Stimulated activated CD4-positive, alpha-beta T cell treated with anti-CD3 and anti-CD28 coated beads, Interleukin-4, amount 100 ng/mL, for 48 hours (primary cell): ENCODE results near the gene HDAC11.
"Not testable (repeated sequence)": the region's sequence is repeated elsewhere in the genome, so short reads cannot be mapped to it uniquely, and the experiment has no call there.

Source experiments
- DNase-seq, 2 donors: peaks; one replicate each; pipeline ENCODE4 v3.0.0-alpha.2; 2020; ENCODE audit warnings: low read depth in 2 of 2

The HDAC11 gene, protein sequence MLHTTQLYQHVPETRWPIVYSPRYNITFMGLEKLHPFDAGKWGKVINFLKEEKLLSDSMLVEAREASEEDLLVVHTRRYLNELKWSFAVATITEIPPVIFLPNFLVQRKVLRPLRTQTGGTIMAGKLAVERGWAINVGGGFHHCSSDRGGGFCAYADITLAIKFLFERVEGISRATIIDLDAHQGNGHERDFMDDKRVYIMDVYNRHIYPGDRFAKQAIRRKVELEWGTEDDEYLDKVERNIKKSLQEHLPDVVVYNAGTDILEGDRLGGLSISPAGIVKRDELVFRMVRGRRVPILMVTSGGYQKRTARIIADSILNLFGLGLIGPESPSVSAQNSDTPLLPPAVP

GRCh38 chr3:13479582-13480339 is at the start of gene HDAC11:
Gene HDAC11 (plus strand): TSS chr3:13480306. CDS start chr3:13480348, 42 bp downstream.
- DNase-seq = peak; percentile 95 to 98

DNA sequence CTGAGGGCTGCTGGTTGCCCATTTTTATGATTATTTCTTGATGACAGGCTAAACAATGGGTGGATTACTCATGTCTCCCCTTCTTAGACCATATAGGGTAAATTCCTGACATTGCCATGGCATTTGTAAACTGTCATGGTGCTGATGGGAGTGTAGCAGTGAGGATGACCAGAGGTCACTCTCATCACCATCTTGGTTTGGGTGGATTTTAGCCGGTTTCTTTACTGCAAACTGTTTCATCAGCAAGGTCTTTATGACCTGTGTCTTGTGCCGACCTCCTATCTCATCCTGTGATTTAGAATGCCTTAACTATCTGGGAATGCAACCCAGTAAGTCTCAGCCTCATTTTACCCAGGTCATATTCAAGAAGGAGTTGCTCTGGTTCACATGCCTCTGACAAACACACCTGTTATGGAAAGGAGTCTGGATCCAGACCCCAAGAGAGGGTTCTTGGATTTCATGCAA is 49.7 kb upstream of the HDAC11 start:
- DNase-seq = not testable (repeated sequence)

DNA sequence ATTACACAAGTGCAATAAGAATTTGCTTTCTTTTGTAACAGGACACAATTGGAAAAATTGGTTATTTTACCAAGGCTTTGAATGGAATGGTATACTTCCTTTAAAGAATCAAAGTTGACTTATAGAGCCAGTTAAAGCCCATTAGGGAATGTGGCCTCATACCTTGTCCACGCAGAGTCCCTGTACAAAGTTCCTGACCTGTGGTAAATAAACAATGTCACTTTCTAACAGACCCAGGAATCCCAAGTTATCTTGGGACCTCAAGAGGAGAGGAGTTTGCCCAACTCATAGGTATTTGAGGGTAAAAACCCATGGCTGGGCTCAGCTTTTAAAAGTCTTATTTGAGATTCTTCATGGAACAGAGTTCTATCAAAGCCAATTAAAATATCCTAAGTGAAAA is 48.0 kb upstream of the HDAC11 start:
- no peak for DNase-seq

GRCh38 chr3:13433912-13434311 is 46.2 kb upstream of the HDAC11 start:
- no peak for DNase-seq

DNA sequence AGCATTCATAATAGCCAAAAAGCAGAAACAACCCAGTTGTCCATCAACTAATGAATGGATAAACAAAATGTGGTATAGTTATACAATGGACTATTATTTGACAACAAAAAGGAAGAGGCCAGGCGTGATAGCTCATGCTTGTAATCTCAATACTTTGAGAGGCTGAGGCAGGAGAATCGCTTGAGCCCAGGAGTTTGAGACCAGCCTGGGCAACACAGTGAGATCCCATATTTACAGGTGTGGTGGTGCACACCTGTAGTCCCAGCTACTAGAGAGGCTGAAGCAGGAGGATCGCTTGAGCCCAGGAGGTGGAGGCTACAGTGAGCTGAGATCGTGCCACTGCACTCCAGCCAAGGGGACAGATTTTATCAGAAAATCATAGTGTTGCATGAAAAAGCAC is 43.9 kb upstream of the HDAC11 start:
- not testable (repeated sequence) for DNase-seq

- DNase-seq = no peak
Measured at GRCh38 chr3:13440204-13440817, 39.8 kb upstream of the HDAC11 start.

DNA sequence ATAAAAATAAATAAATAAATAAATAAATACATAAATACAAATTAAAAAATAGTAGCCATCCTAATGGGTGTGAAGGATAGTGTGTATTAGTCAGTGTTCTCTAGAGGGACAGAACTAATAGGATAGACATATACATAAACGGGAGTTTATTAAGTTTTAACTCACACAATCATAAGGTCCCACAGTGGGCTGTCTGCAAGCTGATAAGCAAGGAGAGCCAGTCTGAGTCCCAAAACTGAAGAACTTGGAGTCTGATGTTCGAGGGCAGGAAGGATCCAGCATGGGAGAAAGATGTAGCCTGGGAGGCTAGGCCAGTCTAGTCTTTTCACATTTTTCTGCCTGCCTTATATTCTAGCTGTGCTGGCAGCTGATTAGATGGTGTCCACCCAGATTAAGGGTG is 37.2 kb upstream of the HDAC11 start:
- not testable (repeated sequence) for DNase-seq

GRCh38 chr3:13451301-13451673 is 28.8 kb upstream of the HDAC11 start:
- DNase-seq = peak in 1 of 2 donors; percentile 16

DNA sequence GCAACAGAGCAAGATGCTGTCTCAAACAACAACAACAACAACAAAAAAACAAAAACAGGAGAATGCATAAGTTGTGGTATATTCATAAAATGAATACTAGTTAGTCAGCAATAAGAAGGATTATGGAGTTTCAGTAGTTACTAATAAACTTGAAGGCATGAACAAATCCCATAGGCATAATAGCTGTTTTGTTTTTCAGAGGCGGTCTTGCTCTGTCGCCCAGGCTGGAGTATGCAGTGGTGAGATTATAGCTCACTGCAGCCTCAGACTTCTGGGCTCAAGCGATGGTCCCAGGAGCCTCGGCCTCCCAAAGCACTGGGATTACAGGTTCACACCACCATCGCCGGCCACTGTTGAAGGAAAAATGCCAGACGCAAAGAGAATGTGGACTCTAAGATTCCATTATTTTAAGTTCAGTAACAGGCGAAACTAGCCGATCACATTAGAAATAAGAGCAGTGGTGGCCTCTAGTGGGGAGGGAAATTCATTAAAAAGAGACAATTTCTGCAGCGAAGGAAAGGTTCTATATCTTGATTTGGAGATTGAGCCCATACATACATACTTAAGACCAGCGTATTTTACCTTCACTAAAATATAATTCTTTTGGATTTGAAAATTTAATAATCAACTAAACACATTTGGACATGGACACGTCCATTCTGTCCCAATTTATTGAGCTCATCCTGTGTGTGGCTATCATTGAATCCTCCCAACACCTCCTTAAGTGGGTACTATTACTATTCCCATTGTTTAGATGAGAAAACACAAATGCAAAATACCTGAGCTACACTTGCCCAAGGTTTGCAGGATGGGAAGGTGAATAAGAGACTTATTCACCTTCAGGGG is 27.4 kb upstream of the HDAC11 start:
- DNase-seq = peak; percentile 5 to 29

- DNase-seq = no peak
Measured at GRCh38 chr3:13455644-13456043, 24.5 kb upstream of the HDAC11 start.

- no peak for DNase-seq
Measured at GRCh38 chr3:13457593-13457992, 22.5 kb upstream of the HDAC11 start.

GRCh38 chr3:13459605-13460340 is 20.3 kb upstream of the HDAC11 start:
- no peak for DNase-seq

GRCh38 chr3:13460341-13460736 is 19.8 kb upstream of the HDAC11 start:
- no peak for DNase-seq

DNA sequence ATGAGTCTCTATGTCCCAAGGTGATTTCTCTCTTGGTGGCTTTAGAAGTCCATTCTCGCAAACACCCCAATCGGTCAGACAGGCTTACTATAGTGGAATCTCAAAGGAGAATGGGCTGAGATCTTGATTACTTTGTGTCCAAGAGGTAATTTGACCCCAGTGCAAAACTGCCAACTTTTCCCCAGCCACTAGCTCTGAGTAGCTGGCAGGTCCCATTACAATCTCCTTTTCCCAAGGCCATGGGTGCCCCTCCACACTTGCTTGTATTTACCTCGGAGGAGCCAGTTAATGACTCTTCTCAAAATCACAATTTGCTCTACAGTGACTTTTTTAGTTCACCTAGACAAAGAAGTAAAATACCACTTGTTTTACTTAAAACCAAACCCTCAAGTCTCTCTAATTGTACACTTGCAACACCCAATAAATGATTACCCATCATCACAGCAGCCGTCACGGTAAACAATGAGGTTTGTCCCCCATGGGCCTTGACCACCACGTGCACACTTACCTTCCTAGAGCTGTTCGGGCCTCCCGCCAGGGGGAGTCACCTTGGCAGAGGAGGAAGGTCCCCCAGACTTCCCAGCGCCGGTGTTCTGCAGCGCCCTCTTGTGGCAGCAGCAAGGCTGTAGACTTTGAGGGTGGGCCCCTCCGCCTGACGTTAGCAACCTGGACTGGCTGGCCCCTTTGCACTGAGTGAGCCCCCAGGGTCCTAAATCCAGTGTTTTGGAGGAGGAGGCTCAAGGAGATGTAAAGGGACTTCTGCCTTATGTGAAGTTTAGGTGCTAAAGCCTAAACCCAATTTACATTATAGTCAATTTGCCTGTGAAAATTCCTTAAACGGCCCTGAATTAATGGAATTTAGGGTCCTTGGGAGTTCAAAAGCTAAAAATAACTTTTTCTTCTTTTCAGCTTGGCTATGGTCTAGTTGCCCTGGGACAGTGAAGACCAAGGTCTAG is 18.7 kb upstream of the HDAC11 start:
- DNase-seq = peak; percentile 73 to 83

DNA sequence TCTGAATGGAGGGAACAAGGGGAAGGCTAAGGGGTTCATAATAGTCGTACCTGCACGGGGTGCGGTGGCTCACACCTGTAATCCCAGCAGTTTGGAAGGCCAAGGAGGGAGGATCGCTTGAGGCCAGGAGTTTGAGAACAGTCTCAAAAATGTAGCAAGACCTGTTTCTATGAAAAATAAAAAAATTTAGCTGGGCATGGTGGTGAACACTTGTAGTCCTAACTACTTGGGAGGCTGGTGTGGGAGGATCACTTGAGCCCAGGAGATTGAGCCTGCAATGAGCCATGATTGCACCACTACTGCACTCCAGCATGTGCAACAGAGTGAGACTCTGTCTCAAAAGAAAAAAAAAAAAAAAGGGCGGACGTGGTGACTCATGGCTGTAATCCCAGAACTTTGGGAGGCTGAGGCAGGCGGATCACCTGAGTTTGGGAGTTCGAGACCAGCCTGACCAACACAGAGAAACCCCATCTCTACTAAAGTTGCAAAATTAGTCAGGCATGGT is 17.9 kb upstream of the HDAC11 start:
- no peak for DNase-seq

DNA sequence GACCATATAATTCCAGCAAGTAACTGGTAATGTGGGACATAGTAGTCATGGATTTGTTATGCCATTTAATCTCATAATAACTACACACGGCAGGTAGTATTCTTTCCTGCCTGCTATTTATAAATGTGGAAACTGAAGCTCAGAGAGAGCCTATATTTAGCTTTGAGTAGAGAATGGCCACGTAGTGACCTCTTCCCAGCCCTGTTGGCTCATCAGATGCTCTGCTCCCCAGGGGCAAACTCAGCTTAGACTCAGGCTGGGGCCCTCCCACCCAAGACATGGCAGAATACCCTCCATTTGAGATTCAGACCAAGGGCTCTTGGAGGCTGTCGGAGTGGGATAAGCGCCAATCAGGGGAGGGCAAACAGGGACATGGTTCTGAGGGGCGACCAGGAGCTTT is 17.3 kb upstream of the HDAC11 start:
- DNase-seq = no peak

DNA sequence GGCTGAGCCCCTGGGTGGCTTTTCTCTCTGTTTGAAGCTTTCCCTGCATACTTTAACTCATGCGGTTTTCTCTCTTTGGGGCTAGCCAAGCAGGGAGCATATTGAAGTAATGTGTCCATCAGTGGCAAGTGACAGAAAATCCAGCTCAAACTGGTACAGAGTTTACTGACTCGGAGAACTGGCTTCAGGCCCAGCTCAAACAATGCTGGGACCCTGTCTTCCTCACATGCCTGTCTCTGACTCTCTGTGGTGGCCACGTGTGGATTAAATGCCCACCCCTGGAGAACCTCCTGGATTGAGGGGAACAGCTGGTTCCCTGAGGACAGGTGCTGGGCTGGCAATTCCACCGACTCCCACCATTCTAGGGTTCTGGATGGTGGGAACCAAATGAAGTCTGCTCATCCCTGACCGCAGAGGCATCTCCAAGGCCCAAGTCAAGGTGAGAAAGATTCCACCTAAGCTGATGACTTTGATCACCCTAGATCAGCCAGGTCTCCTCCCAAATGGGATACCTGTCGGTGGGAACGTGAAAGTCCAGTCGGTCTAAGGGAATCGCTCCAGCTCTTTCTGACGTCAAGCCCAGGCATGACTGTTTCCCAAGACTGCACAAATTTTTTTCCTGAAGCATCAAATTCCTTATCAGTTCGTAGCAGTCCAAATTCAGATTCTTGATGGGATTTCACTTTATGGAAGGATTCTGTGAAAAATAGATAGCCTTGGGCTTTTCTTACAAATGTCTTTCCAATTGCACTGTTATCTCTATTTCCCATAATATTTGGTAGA is 16.3 kb upstream of the HDAC11 start:
- no peak for DNase-seq

GRCh38 chr3:13465236-13465873 is 14.8 kb upstream of the HDAC11 start:
- no peak for DNase-seq
